ENCODE measurements around the gene PTPRE.

DNA sequence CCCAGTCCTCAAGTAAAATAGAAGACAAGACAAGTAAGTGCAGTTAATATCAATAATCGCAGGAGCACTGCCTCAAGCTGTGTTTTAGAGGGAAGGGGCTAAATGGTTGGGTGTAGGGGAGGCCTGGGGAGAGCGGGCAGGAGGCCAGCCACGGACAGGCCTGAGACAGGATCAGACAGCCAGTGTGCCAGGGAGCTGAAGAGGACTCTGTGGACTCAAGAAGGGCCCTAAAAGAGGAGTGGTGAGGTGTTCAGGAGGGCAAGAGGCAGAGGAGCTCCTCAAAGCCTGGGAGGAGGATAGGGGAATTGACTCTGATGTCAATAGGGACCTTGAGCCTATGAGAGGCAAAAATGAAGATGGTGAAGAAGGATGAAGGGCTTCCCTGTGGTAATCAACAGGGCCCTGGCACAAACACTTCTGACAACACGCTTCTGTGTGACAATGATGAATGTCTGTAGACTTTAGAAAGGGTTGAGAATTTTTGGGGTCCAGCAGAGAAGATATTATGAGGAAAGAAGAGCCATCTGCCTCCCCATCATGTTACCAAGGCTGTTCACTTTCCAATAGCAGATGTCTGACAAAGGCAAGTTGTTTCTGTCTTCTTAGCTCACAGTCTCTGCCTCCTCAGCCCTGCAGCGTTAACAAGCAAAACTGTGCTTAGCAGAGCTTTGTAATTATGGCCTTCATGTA is 2.4 kb upstream of the PTPRE start:
- TF ChIP-seq, protein P1, sequence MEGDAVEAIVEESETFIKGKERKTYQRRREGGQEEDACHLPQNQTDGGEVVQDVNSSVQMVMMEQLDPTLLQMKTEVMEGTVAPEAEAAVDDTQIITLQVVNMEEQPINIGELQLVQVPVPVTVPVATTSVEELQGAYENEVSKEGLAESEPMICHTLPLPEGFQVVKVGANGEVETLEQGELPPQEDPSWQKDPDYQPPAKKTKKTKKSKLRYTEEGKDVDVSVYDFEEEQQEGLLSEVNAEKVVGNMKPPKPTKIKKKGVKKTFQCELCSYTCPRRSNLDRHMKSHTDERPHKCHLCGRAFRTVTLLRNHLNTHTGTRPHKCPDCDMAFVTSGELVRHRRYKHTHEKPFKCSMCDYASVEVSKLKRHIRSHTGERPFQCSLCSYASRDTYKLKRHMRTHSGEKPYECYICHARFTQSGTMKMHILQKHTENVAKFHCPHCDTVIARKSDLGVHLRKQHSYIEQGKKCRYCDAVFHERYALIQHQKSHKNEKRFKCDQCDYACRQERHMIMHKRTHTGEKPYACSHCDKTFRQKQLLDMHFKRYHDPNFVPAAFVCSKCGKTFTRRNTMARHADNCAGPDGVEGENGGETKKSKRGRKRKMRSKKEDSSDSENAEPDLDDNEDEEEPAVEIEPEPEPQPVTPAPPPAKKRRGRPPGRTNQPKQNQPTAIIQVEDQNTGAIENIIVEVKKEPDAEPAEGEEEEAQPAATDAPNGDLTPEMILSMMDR (IDR thresholded peaks at IDR 0.05), result no peak
- TF ChIP-seq POLR2A (IDR thresholded peaks at IDR 0.05), result no peak

All from lower leg skin (tissue), 3 donors.